Kasumi-1 (cell line): Measurements from ENCODE around the gene GALNT12.

Experiments
- DNase-seq, 2 experiments: peaks; one replicate each; lab custom pipeline; 2025; lab: John Stamatoyannopoulos, UW

The GALNT12 gene

GRCh38 chr9:98801969-98802371, 5.5 kb upstream of the GALNT12 start:
- DNase-seq, result no peak

GRCh38 chr9:98804083-98804482, 3.4 kb upstream of the GALNT12 start:
- DNase-seq, result no peak

GRCh38 chr9:98805506-98806272, 1.8 kb upstream of the GALNT12 start:
- no peak for DNase-seq

- DNase-seq, result peak; percentile 32 to 33
Observed at GRCh38 chr9:98806394-98807035, 955 bp upstream of the GALNT12 start.

GRCh38 chr9:98807814-98808195, 335 bp downstream of the GALNT12 start:
- DNase-seq, result no peak

GRCh38 chr9:98808411-98808815, 943 bp downstream of the GALNT12 start:
- no peak for DNase-seq

GRCh38 chr9:98808875-98809274, 1.4 kb downstream of the GALNT12 start:
- DNase-seq, result no peak

- no peak for DNase-seq
Observed at GRCh38 chr9:98809311-98810101, 2.0 kb downstream of the GALNT12 start.

GRCh38 chr9:98810102-98810842, 2.8 kb downstream of the GALNT12 start:
- DNase-seq, result no peak

- no peak for DNase-seq
Observed at GRCh38 chr9:98811051-98811650, 3.7 kb downstream of the GALNT12 start.

- DNase-seq, result no peak
Observed at GRCh38 chr9:98815391-98815951, 8.0 kb downstream of the GALNT12 start.

- DNase-seq, result no peak
Observed at GRCh38 chr9:98818764-98819163, 11.3 kb downstream of the GALNT12 start.

GRCh38 chr9:98819231-98819630, 11.8 kb downstream of the GALNT12 start:
- no peak for DNase-seq

- DNase-seq, result no peak
Observed at GRCh38 chr9:98821831-98822230, 14.4 kb downstream of the GALNT12 start.

GRCh38 chr9:98822661-98823060, 15.2 kb downstream of the GALNT12 start:
- no peak for DNase-seq

GRCh38 chr9:98823666-98824334, 16.3 kb downstream of the GALNT12 start:
- no peak for DNase-seq

GRCh38 chr9:98825414-98825813, 17.9 kb downstream of the GALNT12 start:
- DNase-seq, result no peak

GRCh38 chr9:98826716-98827115, 19.2 kb downstream of the GALNT12 start:
- DNase-seq, result no peak

GRCh38 chr9:98829766-98830165, 22.3 kb downstream of the GALNT12 start:
- no peak for DNase-seq

GRCh38 chr9:98830554-98830953, 23.1 kb downstream of the GALNT12 start:
- no peak for DNase-seq

- DNase-seq, result no peak
Observed at GRCh38 chr9:98831696-98832095, 24.2 kb downstream of the GALNT12 start.
